Mucosa of descending colon (tissue), 3 donors: ENCODE measurements around the gene ADCY1. TPM values are rescaled to one million over a fixed set of nuclear protein-coding genes. Genes with fewer than 3 reads are reported as not detected.

Source experiments
- ATAC-seq: fragments of 200-7000 bp; cut with Tn5 transposase; one replicate; pipeline ENCODE4 v1.9.1; 2020; ENCODE audit warnings: mild to moderate bottlenecking, moderate library complexity
- DNase-seq, 3 donors: peaks; one replicate each; pipeline ENCODE4 v3.0.0-alpha.2; 2020
- H3K36me3 ChIP-seq: fragments of 200-600 bp; one replicate; pipeline ENCODE4 v1.8.0; 2021; ENCODE audit warnings: low read depth, mild to moderate bottlenecking
- H3K4me1 ChIP-seq: fragments of 200-600 bp; one replicate; pipeline ENCODE4 v1.8.0; 2021; ENCODE audit warnings: low read depth, mild to moderate bottlenecking
- H3K4me3 ChIP-seq: fragments of 200-600 bp; one replicate; pipeline ENCODE4 v1.8.0; 2021; ENCODE audit warnings: mild to moderate bottlenecking
- H3K9me3 ChIP-seq: fragments of 200-600 bp; one replicate; pipeline ENCODE4 v1.8.0; 2021; ENCODE audit warnings: mild to moderate bottlenecking
- CTCF ChIP-seq: fragments of 200-600 bp; IDR thresholded peaks from one replicate; pipeline ENCODE4 v1.8.0; 2022; ENCODE audit warnings: antibody characterized with exemption, mild to moderate bottlenecking
- intact Hi-C, 2 donors: fragments of 100-400 bp; cut with DNase I in 1 of 2; cut with micrococcal nuclease in 1 of 2; formaldehyde crosslinking; loops; one replicate each; pipeline versions ENCODE4 v1.11.0 to v1.11.1; 2022; cut with DNase I, micrococcal nuclease
- total RNA-seq, 3 donors: library from RNA; stranded (reverse); fragmentation: NEBNext Ultra II Directional in 2 of 3; extraction: Animal tissue kit (Norgen Biotek cat#: 25700) in 2 of 3; gene quantifications; one replicate each; pipeline versions ENCODE4 v1.2.1 to v1.2.4, GENCODE V29; 2021 to 2023
- donor health status: DM: no; HTN: no; CAD: no; lungs with moderate emphysema.
- donor health status: DM: no; HTN: no; CAD: no.
- donor health status: DM: no; HTN: yes; CAD: no.

Gene ADCY1
- total RNA-seq, 3 donors from 2014 or later = 0.55 to 0.94 (median 0.76) TPM

GRCh38 chr7:45686441-45687184 is 112.4 kb downstream of the ADCY1 start:
- H3K4me1 ChIP-seq = no peaks in the 10 kb centered on the region
- H3K9me3 ChIP-seq = no peaks in the 10 kb centered on the region
- no peak for ATAC-seq
- no peak for TF ChIP-seq CTCF
- DNase-seq = peak in 1 of 3 donors; percentile 6
- H3K4me3 ChIP-seq = no peak overlapping the region
- H3K36me3 ChIP-seq = no peaks in the 10 kb centered on the region
- intact Hi-C loops = no loop called here

- H3K9me3 ChIP-seq = no peaks in the 10 kb centered on the region
These were observed 113.0 kb downstream of the ADCY1 start for GRCh38 chr7:45687185-45687560.

GRCh38 chr7:45687721-45688120 is 113.6 kb downstream of the ADCY1 start:
- Histone ChIP-seq H3K36me3 (no peaks in the 10 kb centered on the region), H3K4me1 (no peaks in the 10 kb centered on the region), H3K9me3 (no peaks in the 10 kb centered on the region), H3K4me3 (no peak overlapping the region)
- DNase-seq = peak in 2 of 3 donors; percentile 17 to 25
- ATAC-seq = no peak
- intact Hi-C loops = no loop called here
- no peak for TF ChIP-seq CTCF

More at GRCh38 chr7:45687185-45687560, 113.0 kb downstream of the ADCY1 start:
- ATAC-seq (no peak), DNase-seq (no peak)
- Histone ChIP-seq H3K4me1 (no peaks in the 10 kb centered on the region), H3K36me3 (no peaks in the 10 kb centered on the region), H3K4me3 (no peak overlapping the region)
- intact Hi-C loops = no loop called here
- no peak for TF ChIP-seq CTCF

- DNase-seq = no peak
- H3K4me1 ChIP-seq = no peaks in the 10 kb centered on the region
- H3K36me3 ChIP-seq = no peaks in the 10 kb centered on the region
- intact Hi-C loops = no loop called here
- H3K9me3 ChIP-seq = no peaks in the 10 kb centered on the region
- no peak for TF ChIP-seq CTCF
- no peak overlapping the region for H3K4me3 ChIP-seq
- ATAC-seq = no peak
These were observed 114.2 kb downstream of the ADCY1 start for GRCh38 chr7:45688382-45688781.

GRCh38 chr7:45689011-45689796 is 115.0 kb downstream of the ADCY1 start:
- no peaks in the 10 kb centered on the region for H3K9me3 ChIP-seq
- H3K36me3 ChIP-seq = no peaks in the 10 kb centered on the region
- no peak for TF ChIP-seq CTCF
- DNase-seq (peak in 1 of 3 donors; percentile 5), ATAC-seq (no peak)
- intact Hi-C loops = no loop called here
- no peaks in the 10 kb centered on the region for H3K4me1 ChIP-seq
- H3K4me3 ChIP-seq = no peak overlapping the region
